GM21529 (cell line): ENCODE results near the gene CABLES2.
A peak's percentile ranks its signal among the peaks of the same experiment; 100 is the strongest.
"Not testable (repeated sequence)": the region's sequence is repeated elsewhere in the genome, so short reads cannot be mapped to it uniquely, and the experiment has no call there.

Source experiments
- ATAC-seq: cut with Tn5 transposase; IDR thresholded peaks from one replicate; pipeline ENCODE4 v1.9.1; 2021; ENCODE audit not compliant: unreplicated experiment

Gene CABLES2

GRCh38 chr20:62374331-62375152 lies 32.5 kb downstream of the CABLES2 start:
- ATAC-seq, result no peak

DNA sequence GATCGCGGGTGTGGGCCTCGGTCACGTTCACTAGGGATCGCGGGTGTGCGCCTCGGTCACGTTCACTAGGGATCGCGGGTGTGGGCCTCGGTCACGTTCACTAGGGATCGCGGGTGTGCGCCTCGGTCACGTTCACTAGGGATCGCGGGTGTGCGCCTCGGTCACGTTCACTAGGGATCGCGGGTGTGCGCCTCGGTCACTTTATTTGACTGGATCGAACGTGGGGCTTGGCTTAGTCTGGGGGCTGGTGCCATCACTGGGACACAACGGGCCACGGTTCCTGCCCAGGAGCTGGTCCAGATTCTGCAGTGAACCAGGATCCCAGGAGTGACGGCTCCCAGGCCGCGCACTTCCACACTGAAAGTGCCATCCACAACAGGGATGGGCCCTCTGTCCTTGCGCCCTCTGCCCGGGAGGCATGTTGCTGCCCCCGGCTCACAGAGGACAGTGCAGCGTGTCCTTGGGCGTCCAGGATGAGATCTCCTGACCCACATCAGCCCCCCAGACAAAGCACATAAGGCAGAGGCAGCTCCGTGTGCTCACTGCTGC lies 33.4 kb downstream of the CABLES2 start:
- ATAC-seq, result not testable (repeated sequence)

DNA sequence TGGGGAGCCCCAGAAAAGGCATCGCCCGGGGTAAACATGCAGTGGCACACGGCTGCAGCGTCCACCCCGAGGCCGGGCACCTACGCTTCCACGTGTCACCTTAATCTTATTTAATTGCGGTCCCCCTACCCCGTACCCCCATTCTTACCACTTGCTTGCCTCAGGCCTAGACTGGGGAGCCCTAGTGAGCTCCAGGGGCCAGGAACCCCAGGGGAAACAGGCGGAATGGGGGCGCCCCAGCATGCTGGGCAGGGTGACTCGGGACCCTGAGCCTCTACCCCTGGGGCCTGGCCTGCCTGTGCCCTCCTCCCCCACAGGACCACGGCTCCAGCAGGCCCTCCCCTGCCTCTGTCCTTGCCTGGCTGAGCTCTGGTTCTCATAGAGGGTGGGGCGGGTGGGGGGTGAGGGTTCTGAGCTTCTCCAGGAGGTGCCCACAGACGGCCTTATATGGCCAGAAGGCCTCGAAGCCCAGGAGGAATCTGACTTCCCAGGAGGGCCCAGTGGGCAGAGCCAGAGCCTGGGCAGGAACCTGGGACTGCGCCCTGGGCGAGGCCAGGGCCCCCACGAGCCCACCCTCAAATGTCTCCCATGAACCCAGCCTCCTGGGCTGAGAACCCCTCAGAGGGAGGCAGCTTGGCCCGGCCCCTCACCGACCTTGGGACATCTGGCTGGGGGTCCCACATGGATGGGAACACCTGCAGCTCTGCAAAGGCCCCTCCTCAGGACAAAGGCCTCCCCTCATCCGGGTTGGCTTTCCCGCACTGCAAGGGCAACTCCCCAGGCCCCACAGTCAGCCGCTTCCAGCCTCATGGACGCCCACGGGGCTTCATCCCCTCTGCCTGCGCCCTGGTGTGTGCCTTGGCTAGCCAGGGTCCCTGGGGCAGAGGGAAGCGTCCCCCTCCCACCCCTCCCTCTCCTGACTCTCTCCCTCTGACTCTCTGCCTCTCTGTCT lies 34.8 kb downstream of the CABLES2 start:
- no peak for ATAC-seq

- ATAC-seq, result no peak
These were observed 35.5 kb downstream of the CABLES2 start for GRCh38 chr20:62371588-62372041.

DNA sequence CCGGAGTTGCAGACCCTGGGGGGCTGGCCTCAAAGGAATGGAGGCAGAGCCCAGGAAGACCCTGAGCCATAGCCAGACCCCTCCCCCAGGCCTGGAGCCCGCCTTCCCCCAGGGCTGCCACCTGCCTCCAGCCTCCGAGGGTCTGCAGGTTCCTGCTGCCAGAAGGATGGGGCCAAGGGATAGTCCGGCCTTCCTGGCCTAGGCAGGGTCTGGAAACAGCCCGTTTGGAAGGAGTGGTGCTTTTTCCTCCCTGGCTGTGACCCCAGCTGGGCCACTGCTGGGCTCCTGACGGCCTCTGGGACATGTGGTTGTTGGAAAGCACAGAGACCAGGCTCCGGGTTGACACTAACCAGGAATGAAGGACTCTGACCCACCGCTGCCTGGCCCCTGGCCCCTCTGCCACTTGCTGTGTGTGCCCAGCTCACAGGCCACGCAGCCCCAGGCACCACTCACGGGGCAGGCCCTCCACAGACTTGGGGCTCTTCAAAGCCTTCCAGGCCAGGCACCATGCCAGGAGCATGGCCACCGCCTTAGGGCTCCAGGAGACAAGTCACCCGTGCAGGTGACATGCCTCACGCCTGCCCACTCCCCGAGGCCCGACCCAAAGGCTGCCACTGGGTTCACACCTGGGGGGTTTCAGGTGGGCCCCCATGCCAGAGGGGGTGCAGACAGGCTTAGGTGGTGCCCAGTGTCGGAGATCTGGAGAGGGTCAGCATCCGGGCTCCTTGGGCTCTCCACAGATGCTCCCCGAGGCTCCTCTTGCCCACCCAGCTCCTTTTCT lies 36.1 kb downstream of the CABLES2 start:
- ATAC-seq, result no peak

- peak; percentile 36 for ATAC-seq
These were observed 36.8 kb downstream of the CABLES2 start for GRCh38 chr20:62370115-62370806.

GRCh38 chr20:62369815-62370114 lies 37.3 kb downstream of the CABLES2 start:
- ATAC-seq, result no peak

GRCh38 chr20:62368976-62369814 lies 37.9 kb downstream of the CABLES2 start:
- ATAC-seq, result no peak

DNA sequence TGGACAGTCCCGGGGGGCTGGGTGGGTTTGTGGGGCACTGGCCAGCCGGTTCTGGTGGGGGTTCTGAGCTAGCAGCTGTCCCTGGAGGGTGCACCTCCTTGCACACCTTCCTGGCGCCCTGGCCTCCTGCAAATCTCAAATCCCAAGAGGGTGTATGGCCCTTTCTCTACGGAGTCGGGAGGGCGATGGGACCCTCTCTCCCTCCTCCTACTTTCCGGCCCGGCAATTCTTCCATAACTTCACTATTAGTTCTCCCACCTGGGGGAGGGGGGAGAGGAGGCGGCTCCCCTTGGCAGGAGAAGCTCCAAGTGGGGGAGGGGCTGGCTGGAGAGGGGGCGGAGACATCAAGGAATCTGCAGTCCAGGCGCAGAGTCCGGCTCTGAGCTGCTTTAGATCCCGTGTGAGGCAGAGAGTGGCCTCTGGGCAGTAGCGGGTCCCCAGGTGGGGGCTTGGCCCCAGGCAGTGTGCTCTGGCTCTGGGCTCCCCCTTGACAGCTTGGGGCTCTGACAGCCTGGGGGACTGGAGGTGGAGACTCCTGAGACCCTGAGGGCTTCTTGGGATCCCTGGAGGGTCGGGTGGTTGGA lies 38.6 kb downstream of the CABLES2 start:
- ATAC-seq, result no peak

- no peak for ATAC-seq
These were observed 39.3 kb downstream of the CABLES2 start for GRCh38 chr20:62367633-62368391.

- no peak for ATAC-seq
These were observed 39.9 kb downstream of the CABLES2 start, which contains the start of gene LAMA5 for GRCh38 chr20:62367136-62367632. Gene LAMA5, minus strand, starts transcription at chr20:62367312. Its CDS starts 67 bp downstream, at chr20:62367245.

GRCh38 chr20:62366370-62367135 lies 40.5 kb downstream of the CABLES2 start:
- no peak for ATAC-seq

GRCh38 chr20:62365814-62366369 lies 41.2 kb downstream of the CABLES2 start:
- ATAC-seq, result no peak

- no peak for ATAC-seq
These were observed 42.0 kb downstream of the CABLES2 start for GRCh38 chr20:62364911-62365736.

DNA sequence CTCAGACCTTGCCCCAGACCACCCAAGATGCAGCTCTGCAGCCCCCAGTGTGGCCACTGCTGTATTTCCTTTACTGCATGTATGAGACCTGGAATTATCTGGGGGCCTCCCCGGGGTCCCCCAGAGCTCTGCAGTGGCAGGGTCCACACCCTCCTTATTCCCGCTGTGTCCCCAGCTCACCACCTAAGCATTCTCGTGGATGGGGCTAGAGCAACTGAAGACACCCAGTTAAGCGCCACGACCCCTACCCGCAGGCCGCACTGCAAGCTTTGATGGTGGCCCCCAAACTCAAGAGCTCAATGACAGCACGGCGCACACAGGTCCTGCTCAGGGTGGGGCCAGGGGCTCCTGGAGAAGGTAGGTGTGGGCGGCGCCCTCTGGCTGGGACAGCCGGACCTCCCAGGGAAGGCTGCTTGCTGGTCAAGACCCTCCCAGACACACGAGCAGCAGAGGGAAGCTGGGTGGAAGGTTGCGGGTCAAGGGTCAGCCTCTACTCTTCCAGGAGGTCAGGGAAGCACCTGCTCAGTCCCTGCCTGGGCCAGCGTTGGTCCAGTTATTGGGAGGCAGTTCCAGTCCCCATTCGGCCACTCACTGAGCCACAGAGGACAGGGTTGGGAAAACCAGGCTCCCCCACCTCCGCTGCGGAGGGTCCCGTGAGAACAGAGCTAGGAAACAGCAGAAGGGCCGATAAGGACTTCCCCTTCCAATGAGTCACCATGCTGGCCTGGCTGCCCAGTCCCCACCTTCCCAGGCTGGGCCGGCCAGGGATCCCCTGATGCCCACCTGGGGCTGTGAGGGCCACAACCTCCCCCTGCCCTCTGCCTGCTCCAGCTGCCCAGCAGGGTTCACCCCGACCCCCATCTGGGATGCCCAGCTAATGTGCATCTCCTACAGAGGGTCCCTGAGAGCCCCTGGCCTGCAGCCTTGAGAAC lies 42.9 kb downstream of the CABLES2 start:
- no peak for ATAC-seq
